TTC549 (cell line): ENCODE data around the gene DCAF5.

Experiments
- FAIRE-seq: peaks from 2 replicates; lab custom pipeline; 2012; peaks lifted over from hg19 to GRCh38; lab: Jason Lieb, UNC

Gene DCAF5

DNA sequence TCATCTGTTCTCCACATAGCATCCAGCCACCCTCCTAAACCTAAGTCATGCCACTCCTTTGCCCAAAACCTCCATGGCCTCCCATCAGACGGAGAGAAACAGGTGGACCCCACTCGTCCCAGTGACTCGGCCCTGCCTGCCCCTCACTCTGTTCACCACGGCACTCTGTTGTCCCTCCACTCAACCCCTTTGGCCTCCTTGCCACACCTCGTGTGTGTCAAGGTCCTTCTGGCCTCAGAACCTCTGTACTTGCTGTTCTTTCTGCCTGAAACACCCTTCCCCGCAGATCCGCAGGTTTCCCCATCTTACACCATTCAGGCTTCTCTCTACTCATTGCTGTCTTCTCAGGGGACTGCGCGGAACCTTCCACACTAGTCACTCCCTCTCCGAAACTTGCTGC is 149.3 kb downstream of the DCAF5 start:
- no peak for FAIRE-seq

DNA sequence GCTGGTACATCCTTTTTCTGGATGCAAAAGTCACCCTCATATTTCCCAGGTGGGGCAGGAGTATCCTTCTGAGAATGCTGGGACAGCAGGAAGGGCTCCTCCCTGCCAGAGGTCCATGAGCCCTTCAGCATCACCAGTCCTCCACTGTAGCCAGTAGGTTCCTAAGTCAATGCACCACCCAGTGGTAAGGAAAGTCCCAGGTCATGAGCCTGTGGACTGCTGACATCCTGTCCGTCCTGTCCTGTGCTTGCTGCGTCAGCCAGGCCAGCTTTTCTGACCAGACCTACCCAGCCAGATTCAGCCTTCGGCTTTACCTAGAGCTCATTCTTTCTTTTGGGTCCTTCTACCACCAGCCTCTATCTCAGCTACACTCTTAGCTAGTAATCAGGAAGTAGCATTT is 150.8 kb downstream of the DCAF5 start:
- FAIRE-seq = no peak

DNA sequence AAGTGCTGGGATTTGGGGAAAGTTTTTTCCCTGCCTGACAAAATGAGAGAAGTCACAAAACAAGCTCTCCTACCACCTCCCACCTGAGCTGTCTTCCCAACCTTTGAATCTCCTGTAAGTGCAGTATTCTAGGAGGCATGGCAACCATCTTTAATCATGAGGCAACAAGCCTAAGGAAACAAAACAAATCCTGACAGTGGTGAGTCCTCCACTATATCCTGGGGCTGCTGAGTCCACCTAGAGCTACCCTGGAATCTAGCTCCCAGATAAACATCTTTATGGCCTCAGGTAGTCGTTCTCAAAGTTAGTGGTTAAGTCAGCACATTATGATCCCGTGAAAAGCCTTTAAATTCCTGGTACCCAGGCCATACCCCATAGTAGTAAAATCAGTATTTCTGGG is 151.5 kb downstream of the DCAF5 start:
- FAIRE-seq = no peak
